ENCODE data around the gene C6orf136. TPM values are rescaled to one million over a fixed set of nuclear protein-coding genes. Genes with fewer than 3 reads are reported as not detected.
A peak's percentile ranks its signal among the peaks of the same experiment; 100 is the strongest.

The C6orf136 gene
- polyA plus RNA-seq, 1 donor (not counting 4 experiments of a cell fraction or from before 2014, with no cell fraction given): 7.8 TPM

- Histone ChIP-seq H3K4me3 (ENCODE audit: control insufficient read depth in 2 of 3, extremely low read depth in 1 of 3, insufficient read depth in 2 of 3, low read depth in 1 of 3, low read length in 3 of 3) (no peak overlapping the region), H3K27me3 (ENCODE audit: control insufficient read depth, extremely low read depth, insufficient read depth, low read length) (no peaks in the 10 kb centered on the region), H3K4me2 (ENCODE audit: control insufficient read depth, extremely low read depth, insufficient read depth, low read depth, low read length) (no peak overlapping the region), H3K4me1 (ENCODE audit: control insufficient read depth, extremely low read depth, insufficient read depth, low read length) (peaks cover 21% of the 10 kb centered on the region), H3K27ac (ENCODE audit: control insufficient read depth, insufficient read depth, low read length) (no peak overlapping the region), H2AFZ (ENCODE audit: control insufficient read depth, low read length) (no peak overlapping the region), H3K36me3 (ENCODE audit: control insufficient read depth in 2 of 2, extremely low read depth in 1 of 2, insufficient read depth in 2 of 2, low read length in 2 of 2) (peaks cover 18 to 37% of the 10 kb centered on the region in 2 experiments), H3K9ac (ENCODE audit: control insufficient read depth, extremely low read depth, insufficient read depth, low read length) (no peak overlapping the region), H3K9me1 (ENCODE audit: control insufficient read depth, extremely low read depth, insufficient read depth, low read length) (no peaks in the 10 kb centered on the region), H3K79me2 (ENCODE audit: control insufficient read depth, insufficient read depth, low read length) (peaks cover 44% of the 10 kb centered on the region), H3K9me3 (ENCODE audit: control insufficient read depth, low read depth, low read length) (no peaks in the 10 kb centered on the region), H4K20me1 (ENCODE audit: control insufficient read depth, extremely low read depth, insufficient read depth, low read length) (peaks cover 26% of the 10 kb centered on the region)
- dilution Hi-C loops (cut with MboI; ENCODE audit: extremely low pct_ligation_motif_present, low sequenced_read_pairs): no loop called here
- no peak for FAIRE-seq
- no peak for TF ChIP-seq CTCF (optimal IDR thresholded peaks at IDR 0.05 in 1 of 3, IDR thresholded peaks at IDR 0.05 in 1 of 3, conservative IDR thresholded peaks at IDR 0.05 in 1 of 3; ENCODE audit: extremely low read depth in 1 of 3, insufficient read depth in 2 of 3, low read length in 3 of 3)
- DNase-seq (ENCODE audit: low read depth, low spot score): no peak
These were observed 29.8 kb downstream of the C6orf136 start for GRCh38 chr6:30676660-30677285.

DNA sequence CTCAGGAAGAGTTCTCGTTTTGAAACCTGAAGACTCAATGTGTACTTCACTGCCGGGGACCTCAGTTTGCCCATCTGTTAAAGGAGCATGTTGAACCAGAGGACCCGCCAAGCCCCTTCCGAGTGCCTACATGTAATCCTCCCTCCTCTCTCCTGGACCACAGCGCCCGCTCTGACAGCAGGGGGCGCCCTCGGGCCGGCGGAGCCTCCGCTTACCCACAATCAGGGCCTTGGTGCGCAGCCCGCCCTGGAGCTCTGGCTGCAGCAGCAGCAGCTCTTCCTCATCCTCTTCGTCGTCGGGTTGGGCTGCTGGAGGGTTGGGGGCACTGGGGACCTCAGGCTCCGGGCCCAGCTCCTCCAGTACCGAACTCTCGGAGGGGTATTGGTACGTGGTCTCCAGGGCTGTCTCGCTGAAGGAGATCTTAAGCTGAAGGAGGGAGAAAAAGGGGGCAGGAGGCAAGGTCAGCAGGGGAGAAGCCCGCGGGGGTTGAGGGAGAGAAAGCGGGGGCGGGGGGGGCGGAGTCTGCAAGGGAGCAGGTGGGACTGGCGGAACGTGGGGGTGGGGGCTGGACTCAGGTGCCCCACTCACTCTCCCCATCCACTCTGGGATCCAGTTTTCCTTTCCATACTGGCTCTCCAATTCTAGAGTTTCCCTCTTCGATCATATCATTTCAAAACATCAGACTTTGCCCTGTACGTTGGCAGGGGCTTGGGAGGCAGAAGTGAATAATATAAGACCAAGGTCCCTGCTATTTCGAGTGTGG is 32.2 kb downstream of the C6orf136 start:
- TF ChIP-seq CTCF (optimal IDR thresholded peaks at IDR 0.05 in 1 of 3, IDR thresholded peaks at IDR 0.05 in 1 of 3, conservative IDR thresholded peaks at IDR 0.05 in 1 of 3; ENCODE audit: extremely low read depth in 1 of 3, insufficient read depth in 2 of 3, low read length in 3 of 3) (peak in 2 of 3 experiments; percentile 83 to 96), EZH2 (IDR thresholded peaks at IDR 0.05; ENCODE audit: low read length) (no peak)
- H3K27ac ChIP-seq (ENCODE audit: control insufficient read depth, insufficient read depth, low read length): peak overlapping the region; percentile 3
- peak overlapping the region in 2 of 3 experiments; percentile 49 to 61 for H3K4me3 ChIP-seq (ENCODE audit: control insufficient read depth in 2 of 3, extremely low read depth in 1 of 3, insufficient read depth in 2 of 3, low read depth in 1 of 3, low read length in 3 of 3)
- H3K9me3 ChIP-seq (ENCODE audit: control insufficient read depth, low read depth, low read length): no peaks in the 10 kb centered on the region
- peaks cover 25 to 52% of the 10 kb centered on the region in 2 experiments for H3K36me3 ChIP-seq (ENCODE audit: control insufficient read depth in 2 of 2, extremely low read depth in 1 of 2, insufficient read depth in 2 of 2, low read length in 2 of 2)
- peaks cover 57% of the 10 kb centered on the region for H3K79me2 ChIP-seq (ENCODE audit: control insufficient read depth, insufficient read depth, low read length)
- peak overlapping the region; percentile 82 for H3K4me2 ChIP-seq (ENCODE audit: control insufficient read depth, extremely low read depth, insufficient read depth, low read depth, low read length)
- FAIRE-seq (no peak), DNase-seq (ENCODE audit: low read depth, low spot score) (no peak)
- H3K9ac ChIP-seq (ENCODE audit: control insufficient read depth, extremely low read depth, insufficient read depth, low read length): peak overlapping the region; percentile 5
- no peaks in the 10 kb centered on the region for H3K27me3 ChIP-seq (ENCODE audit: control insufficient read depth, extremely low read depth, insufficient read depth, low read length)
- H4K20me1 ChIP-seq (ENCODE audit: control insufficient read depth, extremely low read depth, insufficient read depth, low read length): peaks cover 32% of the 10 kb centered on the region
- H2AFZ ChIP-seq (ENCODE audit: control insufficient read depth, low read length): no peak overlapping the region
- peaks cover 29% of the 10 kb centered on the region for H3K4me1 ChIP-seq (ENCODE audit: control insufficient read depth, extremely low read depth, insufficient read depth, low read length)
- dilution Hi-C loops (cut with MboI; ENCODE audit: extremely low pct_ligation_motif_present, low sequenced_read_pairs): no loop called here
- no peaks in the 10 kb centered on the region for H3K9me1 ChIP-seq (ENCODE audit: control insufficient read depth, extremely low read depth, insufficient read depth, low read length)

All from keratinocyte (primary cell).